Astrocyte (in vitro differentiated cells and primary cell): ENCODE measurements around the gene VAV2.

Experiments used
- EZH2 ChIP-seq: IDR thresholded peaks from 2 replicates; pipeline ENCODE4 v1.6.1; 2012; ENCODE audit warnings: mild to moderate bottlenecking, low read length, inconsistent platforms; ENCODE audit not compliant: insufficient read depth
- TF ChIP-seq, protein P1 (sequence below): IDR thresholded peaks from 2 replicates; pipeline ENCODE4 v1.5.1; 2011; ENCODE audit warnings: low read depth, mild to moderate bottlenecking, inconsistent platforms, low read length, moderate library complexity; ENCODE audit not compliant: insufficient read depth

DNA sequence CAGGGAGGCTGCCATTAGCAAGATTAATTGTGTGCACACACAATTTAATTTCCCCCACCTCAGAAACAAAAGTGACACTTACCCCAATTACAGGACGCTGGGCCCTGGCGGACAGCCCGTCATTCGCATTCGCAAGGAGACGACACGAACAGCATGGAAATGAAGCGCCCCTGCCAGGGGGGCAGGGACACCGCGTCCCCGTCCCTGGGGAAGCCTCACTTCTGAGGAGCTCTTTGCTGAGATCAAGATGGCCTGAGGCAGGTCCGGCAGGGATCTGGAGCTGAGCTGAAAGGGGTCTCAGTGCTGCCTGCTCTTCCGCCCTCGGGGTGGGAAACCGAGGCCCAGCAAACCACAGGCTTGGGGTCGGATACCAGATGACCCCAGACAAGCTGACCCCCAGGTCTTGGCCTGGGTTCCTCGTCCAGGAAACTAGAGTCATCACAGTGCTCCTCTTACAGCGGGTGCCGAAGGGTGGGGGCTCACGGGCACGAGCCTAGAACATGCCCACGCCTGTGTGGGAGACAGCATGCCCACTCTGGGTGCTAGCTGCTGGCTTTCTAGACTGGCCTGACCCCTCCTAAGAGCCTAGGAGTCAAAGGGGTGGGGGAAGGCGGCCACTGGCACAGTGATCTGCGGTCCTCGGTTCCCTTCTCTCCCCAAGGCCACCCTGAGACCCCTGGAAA lies 103.2 kb downstream of the VAV2 start:
- TF ChIP-seq, protein P1, sequence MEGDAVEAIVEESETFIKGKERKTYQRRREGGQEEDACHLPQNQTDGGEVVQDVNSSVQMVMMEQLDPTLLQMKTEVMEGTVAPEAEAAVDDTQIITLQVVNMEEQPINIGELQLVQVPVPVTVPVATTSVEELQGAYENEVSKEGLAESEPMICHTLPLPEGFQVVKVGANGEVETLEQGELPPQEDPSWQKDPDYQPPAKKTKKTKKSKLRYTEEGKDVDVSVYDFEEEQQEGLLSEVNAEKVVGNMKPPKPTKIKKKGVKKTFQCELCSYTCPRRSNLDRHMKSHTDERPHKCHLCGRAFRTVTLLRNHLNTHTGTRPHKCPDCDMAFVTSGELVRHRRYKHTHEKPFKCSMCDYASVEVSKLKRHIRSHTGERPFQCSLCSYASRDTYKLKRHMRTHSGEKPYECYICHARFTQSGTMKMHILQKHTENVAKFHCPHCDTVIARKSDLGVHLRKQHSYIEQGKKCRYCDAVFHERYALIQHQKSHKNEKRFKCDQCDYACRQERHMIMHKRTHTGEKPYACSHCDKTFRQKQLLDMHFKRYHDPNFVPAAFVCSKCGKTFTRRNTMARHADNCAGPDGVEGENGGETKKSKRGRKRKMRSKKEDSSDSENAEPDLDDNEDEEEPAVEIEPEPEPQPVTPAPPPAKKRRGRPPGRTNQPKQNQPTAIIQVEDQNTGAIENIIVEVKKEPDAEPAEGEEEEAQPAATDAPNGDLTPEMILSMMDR: no peak
- TF ChIP-seq EZH2: no peak
